DND-41 (cell line): ENCODE results near the gene TTC19.

Experiments used
- ATAC-seq: fragments of 200-7000 bp; cut with Tn5 transposase; 3 replicates; pipeline ENCODE4 v1.9.1; 2021; ENCODE audit warnings: low read depth; ENCODE audit not compliant: insufficient read depth
- DNase-seq: peaks from one replicate; pipeline ENCODE4 v3.0.0-alpha.2; 2020
- H2AFZ ChIP-seq: 2 replicates; pipeline ENCODE4 v1.6.0; 2012; ENCODE audit warnings: low read depth, low read length
- H3K27ac ChIP-seq: 2 replicates; pipeline ENCODE4 v1.5.1; 2012; ENCODE audit warnings: low read length, inconsistent platforms
- H3K27me3 ChIP-seq: fragments of 200-600 bp; sonication (generic); 2 replicates; pipeline ENCODE4 v1.6.0; 2012; ENCODE audit warnings: low read length, mild to moderate bottlenecking, inconsistent platforms; ENCODE audit not compliant: insufficient read depth, poor library complexity
- H3K36me3 ChIP-seq: 2 replicates; pipeline ENCODE4 v1.5.1; 2012; ENCODE audit warnings: low read length, inconsistent platforms; ENCODE audit not compliant: insufficient read depth
- H3K4me1 ChIP-seq: 2 replicates; pipeline ENCODE4 v1.5.1; 2012; ENCODE audit warnings: mild to moderate bottlenecking, low read length; ENCODE audit not compliant: insufficient read depth
- H3K4me2 ChIP-seq: 2 replicates; pipeline ENCODE4 v1.6.0; 2012; ENCODE audit warnings: mild to moderate bottlenecking, moderate library complexity, low read length, inconsistent platforms; ENCODE audit not compliant: insufficient read depth
- H3K4me3 ChIP-seq, 2 experiments: fragments of 200-600 bp in 1 of 2; shearing (Covaris generic) in 1 of 2; 2 replicates each; pipeline ENCODE4 v1.5.1; 2012 to 2016; ENCODE audit warnings: inconsistent platforms in 2 of 2, low read length in 2 of 2, mild to moderate bottlenecking in 2 of 2, low read depth in 1 of 2, moderate library complexity in 1 of 2
- H3K79me2 ChIP-seq: 2 replicates; pipeline ENCODE4 v1.6.0; 2012; ENCODE audit warnings: low read length, inconsistent platforms; ENCODE audit not compliant: insufficient read depth
- H3K9ac ChIP-seq: 2 replicates; pipeline ENCODE4 v1.6.0; 2012; ENCODE audit warnings: low read depth, mild to moderate bottlenecking, inconsistent platforms, low read length, moderate library complexity
- H3K9me3 ChIP-seq: 2 replicates; pipeline ENCODE4 v1.5.1; 2012; ENCODE audit warnings: low read length, moderate library complexity, mild to moderate bottlenecking, inconsistent platforms; ENCODE audit not compliant: insufficient read depth, severe bottlenecking
- H4K20me1 ChIP-seq: 2 replicates; pipeline ENCODE4 v1.6.0; 2012; ENCODE audit warnings: low read length; ENCODE audit not compliant: insufficient read depth
- CTCF ChIP-seq: IDR thresholded peaks from 2 replicates; pipeline ENCODE4 v1.5.1; 2012; ENCODE audit warnings: borderline replicate concordance, low read length, moderate library complexity, mild to moderate bottlenecking; ENCODE audit not compliant: poor library complexity, severe bottlenecking; ENCODE audit errors: extremely low read depth
- EZH2 ChIP-seq: IDR thresholded peaks from 3 replicates; pipeline ENCODE4 v1.6.1; 2012; ENCODE audit warnings: borderline replicate concordance, low read depth, mild to moderate bottlenecking, moderate library complexity, low read length, inconsistent platforms; ENCODE audit not compliant: severe bottlenecking

TTC19 gene

GRCh38 chr17:15999974-16000827 is 577 bp downstream of the TTC19 start:
- Histone ChIP-seq H3K4me1 (peaks cover 39% of the 10 kb centered on the region), H3K27me3 (no peaks in the 10 kb centered on the region), H3K9me3 (no peaks in the 10 kb centered on the region), H3K9ac (peak overlapping the region; percentile 88), H3K79me2 (peaks cover 52% of the 10 kb centered on the region), H3K27ac (peak overlapping the region; percentile 92), H4K20me1 (peaks cover 17% of the 10 kb centered on the region; the same call in 1 of the 2 replicates), H3K4me3 (peak overlapping the region; percentile 90 to 95), H2AFZ (peak overlapping the region; percentile 97), H3K4me2 (peak overlapping the region; percentile 78), H3K36me3 (peaks cover 44% of the 10 kb centered on the region)
- TF ChIP-seq CTCF (peak; percentile 6), EZH2 (no peak)
- DNase-seq: peak; percentile 49
- peak; percentile 34 for ATAC-seq

- H3K79me2 ChIP-seq: peaks cover 52% of the 10 kb centered on the region
- DNase-seq (no peak), ATAC-seq (no peak)
- no peak overlapping the region for H3K27ac ChIP-seq
- no peak overlapping the region for H2AFZ ChIP-seq
- no peaks in the 10 kb centered on the region for H3K9me3 ChIP-seq
- H4K20me1 ChIP-seq: peaks cover 17% of the 10 kb centered on the region; the same call in 1 of the 2 replicates
- H3K27me3 ChIP-seq: no peaks in the 10 kb centered on the region
- TF ChIP-seq CTCF (no peak), EZH2 (no peak)
- peak overlapping the region; percentile 78 for H3K4me2 ChIP-seq
- peaks cover 39% of the 10 kb centered on the region for H3K4me1 ChIP-seq
- H3K9ac ChIP-seq: peak overlapping the region; percentile 88
- peak overlapping the region in 1 of 2 experiments; percentile 90; a peak in 3 of 4 replicates for H3K4me3 ChIP-seq
- H3K36me3 ChIP-seq: peaks cover 55% of the 10 kb centered on the region
Measured at GRCh38 chr17:16001226-16001897, 1.7 kb downstream of the TTC19 start.

GRCh38 chr17:16002708-16003260 is 3.2 kb downstream of the TTC19 start:
- Histone ChIP-seq H3K27ac (no peak overlapping the region), H3K4me3 (no peak overlapping the region), H3K9ac (no peak overlapping the region), H3K79me2 (peaks cover 52% of the 10 kb centered on the region), H3K4me1 (peaks cover 36% of the 10 kb centered on the region), H3K27me3 (no peaks in the 10 kb centered on the region), H4K20me1 (peaks cover 17% of the 10 kb centered on the region; the same call in 1 of the 2 replicates), H3K36me3 (peaks cover 69% of the 10 kb centered on the region), H3K9me3 (no peaks in the 10 kb centered on the region), H2AFZ (no peak overlapping the region), H3K4me2 (0 out of 2 replicates have a peak overlapping the region, but pooled peaks have one; percentile 78)
- no peak for DNase-seq
- TF ChIP-seq CTCF (no peak), EZH2 (no peak)
- ATAC-seq: no peak
